SH-SY5Y (cell line): Measurements from ENCODE around the gene ITPKC.

Experiments
- GATA2 ChIP-seq: IDR thresholded peaks from 2 replicates; pipeline ENCODE4 v1.6.1; 2011; ENCODE audit warnings: mild to moderate bottlenecking, low read depth, low read length
- GATA3 ChIP-seq: IDR thresholded peaks from 2 replicates; pipeline ENCODE4 v1.6.1; 2011; ENCODE audit warnings: low read depth, mild to moderate bottlenecking, low read length, moderate library complexity

GRCh38 chr19:40733149-40733548, 16.2 kb downstream of the ITPKC start:
- TF ChIP-seq GATA2, result no peak
- TF ChIP-seq GATA3, result no peak
